ENCODE results near the gene KCTD20.

KCTD20 gene

GRCh38 chr6:36493319-36493718, 50.5 kb downstream of the KCTD20 start:
- Histone ChIP-seq H3K36me3 (ENCODE audit: low read length) (peaks cover 20% of the 10 kb centered on the region), H4K20me1 (ENCODE audit: low read depth, low read length) (no peaks in the 10 kb centered on the region), H2AFZ (ENCODE audit: low read depth, low read length, severe bottlenecking) (no peak overlapping the region)

GRCh38 chr6:36493859-36494258, 51.1 kb downstream of the KCTD20 start:
- TF ChIP-seq CTCF (IDR thresholded peaks at IDR 0.05; ENCODE audit: insufficient read depth, low read length, poor library complexity, severe bottlenecking): no peak
- TF ChIP-seq EZH2phosphoT487 (conservative IDR thresholded peaks at IDR 0.05; ENCODE audit: low read length): no peak
- H3K27me3 ChIP-seq (ENCODE audit: low read length): no peaks in the 10 kb centered on the region
- H4K20me1 ChIP-seq (ENCODE audit: low read depth, low read length): no peaks in the 10 kb centered on the region
- no peak overlapping the region for H2AFZ ChIP-seq (ENCODE audit: low read depth, low read length, severe bottlenecking)
- H3K27ac ChIP-seq (ENCODE audit: low read depth, low read length): no peak overlapping the region
- H3K4me2 ChIP-seq (ENCODE audit: low read depth, low read length, poor library complexity, severe bottlenecking): no peak overlapping the region
- H3F3A ChIP-seq (ENCODE audit: insufficient read depth): peaks cover 24% of the 10 kb centered on the region
- H3K36me3 ChIP-seq (ENCODE audit: low read length): peaks cover 20% of the 10 kb centered on the region
- no peaks in the 10 kb centered on the region for H3K9me2 ChIP-seq (replicated peaks; ENCODE audit: insufficient read depth, low read length)
- no peaks in the 10 kb centered on the region for H3K79me2 ChIP-seq (ENCODE audit: insufficient read depth, low read length)
- no peak overlapping the region for H3K9ac ChIP-seq (ENCODE audit: low read length)
- H3K4me3 ChIP-seq (ENCODE audit: insufficient read depth, low read length, poor library complexity, severe bottlenecking): no peak overlapping the region
- H3K9me3 ChIP-seq (ENCODE audit: insufficient read depth, low read length): no peaks in the 10 kb centered on the region

More at GRCh38 chr6:36493319-36493718, 50.5 kb downstream of the KCTD20 start:
- Histone ChIP-seq H3K79me2 (ENCODE audit: insufficient read depth, low read length) (no peaks in the 10 kb centered on the region), H3F3A (ENCODE audit: insufficient read depth) (peaks cover 24% of the 10 kb centered on the region), H3K4me2 (ENCODE audit: low read depth, low read length, poor library complexity, severe bottlenecking) (no peak overlapping the region), H3K4me3 (ENCODE audit: insufficient read depth, low read length, poor library complexity, severe bottlenecking) (no peak overlapping the region), H3K9ac (ENCODE audit: low read length) (no peak overlapping the region), H3K9me2 (replicated peaks; ENCODE audit: insufficient read depth, low read length) (no peaks in the 10 kb centered on the region), H3K27ac (ENCODE audit: low read depth, low read length) (no peak overlapping the region), H3K27me3 (ENCODE audit: low read length) (no peaks in the 10 kb centered on the region), H3K9me3 (ENCODE audit: insufficient read depth, low read length) (no peaks in the 10 kb centered on the region)
- TF ChIP-seq CTCF (IDR thresholded peaks at IDR 0.05; ENCODE audit: insufficient read depth, low read length, poor library complexity, severe bottlenecking) (no peak), EZH2phosphoT487 (conservative IDR thresholded peaks at IDR 0.05; ENCODE audit: low read length) (no peak)

GRCh38 chr6:36495086-36495485, 52.3 kb downstream of the KCTD20 start:
- Histone ChIP-seq H3K9me2 (replicated peaks; ENCODE audit: insufficient read depth, low read length) (no peaks in the 10 kb centered on the region), H3K4me3 (ENCODE audit: insufficient read depth, low read length, poor library complexity, severe bottlenecking) (no peak overlapping the region), H3K79me2 (ENCODE audit: insufficient read depth, low read length) (no peaks in the 10 kb centered on the region), H4K20me1 (ENCODE audit: low read depth, low read length) (no peaks in the 10 kb centered on the region), H3K4me2 (ENCODE audit: low read depth, low read length, poor library complexity, severe bottlenecking) (no peak overlapping the region), H3F3A (ENCODE audit: insufficient read depth) (peaks cover 24% of the 10 kb centered on the region), H3K27me3 (ENCODE audit: low read length) (no peaks in the 10 kb centered on the region), H3K36me3 (ENCODE audit: low read length) (peaks cover 20% of the 10 kb centered on the region), H3K27ac (ENCODE audit: low read depth, low read length) (no peak overlapping the region), H2AFZ (ENCODE audit: low read depth, low read length, severe bottlenecking) (no peak overlapping the region), H3K9me3 (ENCODE audit: insufficient read depth, low read length) (no peaks in the 10 kb centered on the region), H3K9ac (ENCODE audit: low read length) (no peak overlapping the region)
- no peak for TF ChIP-seq EZH2phosphoT487 (conservative IDR thresholded peaks at IDR 0.05; ENCODE audit: low read length)
- no peak for TF ChIP-seq CTCF (IDR thresholded peaks at IDR 0.05; ENCODE audit: insufficient read depth, low read length, poor library complexity, severe bottlenecking)

All from SU-DHL-6 (cell line).